GM18517 (cell line): ENCODE data around the gene FAM185A.
A peak's percentile ranks its signal among the peaks of the same experiment; 100 is the strongest.
"Not testable (repeated sequence)": the region's sequence is repeated elsewhere in the genome, so short reads cannot be mapped to it uniquely, and the experiment has no call there.

Experiments used
- ATAC-seq: cut with Tn5 transposase; IDR thresholded peaks from one replicate; pipeline ENCODE4 v1.9.1; 2021; ENCODE audit warnings: mild to moderate bottlenecking, moderate library complexity; ENCODE audit not compliant: unreplicated experiment

Gene FAM185A

GRCh38 chr7:102828286-102828685 is 79.5 kb downstream of the FAM185A start:
- ATAC-seq = no peak

- no peak for ATAC-seq
Measured at GRCh38 chr7:102829075-102829474, 80.3 kb downstream of the FAM185A start.

GRCh38 chr7:102830197-102830596 is 81.4 kb downstream of the FAM185A start:
- ATAC-seq = no peak

DNA sequence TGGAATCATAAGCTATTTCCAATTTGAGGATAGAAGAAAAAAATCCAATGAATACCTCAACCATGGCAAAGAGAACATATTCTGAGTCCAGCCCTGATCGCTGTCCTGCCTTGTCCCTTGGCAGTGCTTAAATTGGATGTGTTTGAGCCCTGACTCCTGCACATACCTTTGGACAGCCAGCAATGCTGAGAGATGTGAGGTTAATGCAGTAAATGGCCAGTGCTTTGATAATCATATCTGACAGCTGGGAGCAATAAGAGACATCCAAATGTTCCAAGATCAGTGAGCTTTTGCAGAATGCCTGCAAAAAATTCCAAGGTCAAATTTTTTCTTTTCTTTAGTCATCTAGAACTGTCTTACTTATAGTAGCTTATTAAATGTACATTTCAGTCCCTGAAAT is 83.9 kb downstream of the FAM185A start:
- ATAC-seq = no peak

- ATAC-seq = no peak
Measured at GRCh38 chr7:102833343-102833742, 84.5 kb downstream of the FAM185A start.

- no peak for ATAC-seq
Measured at GRCh38 chr7:102834466-102834865, 85.7 kb downstream of the FAM185A start.

DNA sequence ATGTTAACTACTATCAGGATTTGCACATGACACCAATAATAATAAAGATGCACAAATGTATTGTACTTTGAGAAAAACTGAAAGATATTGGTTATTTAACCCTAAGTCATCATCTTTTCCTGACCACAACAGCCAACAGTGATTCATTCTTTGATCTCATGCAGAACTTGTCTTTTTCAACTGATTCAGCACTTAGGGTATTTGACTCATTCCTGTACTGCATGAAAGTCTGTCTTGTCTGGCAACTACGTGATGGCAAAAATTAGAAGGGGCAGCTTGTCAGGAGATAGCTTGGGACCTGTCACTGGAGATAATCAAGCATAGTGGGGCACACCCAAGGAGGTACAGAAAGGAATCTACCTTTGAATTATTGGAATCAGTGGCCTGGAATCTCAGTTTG is 86.2 kb downstream of the FAM185A start:
- peak; percentile 91 for ATAC-seq

GRCh38 chr7:102836191-102836919 is 87.6 kb downstream of the FAM185A start:
- ATAC-seq = no peak

DNA sequence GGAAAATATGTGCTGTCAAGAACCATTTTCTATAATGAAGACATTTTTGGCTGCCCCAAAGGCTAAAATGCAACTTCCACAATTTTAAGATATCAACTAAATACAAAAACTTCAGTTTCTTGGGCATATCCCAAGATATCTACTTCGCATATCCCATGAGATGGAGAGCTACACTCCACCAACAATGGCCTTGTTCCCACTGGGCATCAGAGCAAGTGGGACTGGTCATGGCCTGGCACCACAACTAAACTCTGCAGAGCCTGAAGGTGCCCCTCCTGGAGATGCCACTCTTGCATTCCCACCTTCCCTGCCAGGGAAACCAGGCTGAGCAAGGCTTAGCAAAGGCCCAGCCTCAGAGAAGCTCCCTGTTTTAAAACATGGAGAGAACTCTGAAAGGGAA is 88.2 kb downstream of the FAM185A start:
- no peak for ATAC-seq

- no peak for ATAC-seq
Measured at GRCh38 chr7:102837802-102838201, 89.0 kb downstream of the FAM185A start.

DNA sequence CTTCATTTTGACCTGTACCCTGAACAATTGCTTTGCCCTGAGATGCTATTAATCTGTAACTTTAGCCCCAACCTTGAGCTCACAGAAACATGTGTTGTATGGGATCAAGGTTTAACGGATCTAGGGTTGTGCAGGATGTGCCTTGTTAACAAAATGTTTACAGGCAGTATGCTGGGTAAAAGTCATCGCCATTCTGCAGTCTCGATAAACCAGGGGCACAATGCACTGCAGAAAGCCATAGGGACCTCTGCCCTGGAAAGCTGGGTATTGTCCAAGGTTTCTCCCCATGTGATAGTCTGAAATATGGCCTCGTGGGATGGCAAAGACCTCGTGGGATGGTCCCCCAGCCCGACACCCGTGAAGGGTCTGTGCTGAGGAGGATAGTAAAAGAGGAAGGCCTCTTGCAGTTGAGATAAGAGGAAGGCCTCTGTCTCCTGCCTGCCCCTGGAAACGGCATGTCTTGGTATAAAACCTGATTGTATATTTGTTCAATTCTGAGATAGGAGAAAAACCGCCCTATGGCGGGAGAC is 89.8 kb downstream of the FAM185A start:
- not testable (repeated sequence) for ATAC-seq

- ATAC-seq = no peak
Measured at GRCh38 chr7:102840404-102840803, 91.6 kb downstream of the FAM185A start.

DNA sequence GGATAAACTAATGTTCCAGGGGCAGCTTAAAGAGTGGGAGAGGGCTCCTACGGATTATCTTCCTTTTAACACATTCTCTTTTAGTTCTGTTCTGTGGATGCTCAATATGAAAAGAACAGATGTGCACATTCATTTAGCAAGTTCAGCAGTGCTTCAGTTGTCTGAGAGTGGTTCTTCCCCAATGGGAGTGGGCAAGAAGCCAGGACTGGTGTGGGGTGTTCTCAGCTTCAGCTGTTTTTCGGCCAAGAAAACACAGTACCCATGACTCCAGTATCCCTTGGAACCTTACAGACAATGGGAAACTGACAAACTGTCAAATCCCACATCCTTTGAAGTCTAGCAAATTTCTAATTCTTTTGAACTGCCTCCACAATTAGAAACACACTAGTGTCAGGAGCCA is 92.5 kb downstream of the FAM185A start:
- no peak for ATAC-seq

GRCh38 chr7:102842284-102842683 is 93.5 kb downstream of the FAM185A start:
- ATAC-seq = no peak

GRCh38 chr7:102843850-102844249 is 95.1 kb downstream of the FAM185A start:
- ATAC-seq = peak; percentile 74

- no peak for ATAC-seq
Measured at GRCh38 chr7:102845346-102845745, 96.5 kb downstream of the FAM185A start.

GRCh38 chr7:102849079-102849478 is 100.3 kb downstream of the FAM185A start:
- ATAC-seq = no peak

GRCh38 chr7:102849538-102849937 is 100.7 kb downstream of the FAM185A start:
- no peak for ATAC-seq

GRCh38 chr7:102856036-102856435 is 107.2 kb downstream of the FAM185A start:
- no peak for ATAC-seq
